NCI-H526 treated with DMSO at 0.1 percent for 48 hours (cell line): ENCODE data around the gene LAIR2.
"Not testable (repeated sequence)": the region's sequence is repeated elsewhere in the genome, so short reads cannot be mapped to it uniquely, and the experiment has no call there.

ENCODE experiments used
- DNase-seq: peaks from one replicate; lab custom pipeline; 2025; lab: John Stamatoyannopoulos, UW

LAIR2 gene

DNA sequence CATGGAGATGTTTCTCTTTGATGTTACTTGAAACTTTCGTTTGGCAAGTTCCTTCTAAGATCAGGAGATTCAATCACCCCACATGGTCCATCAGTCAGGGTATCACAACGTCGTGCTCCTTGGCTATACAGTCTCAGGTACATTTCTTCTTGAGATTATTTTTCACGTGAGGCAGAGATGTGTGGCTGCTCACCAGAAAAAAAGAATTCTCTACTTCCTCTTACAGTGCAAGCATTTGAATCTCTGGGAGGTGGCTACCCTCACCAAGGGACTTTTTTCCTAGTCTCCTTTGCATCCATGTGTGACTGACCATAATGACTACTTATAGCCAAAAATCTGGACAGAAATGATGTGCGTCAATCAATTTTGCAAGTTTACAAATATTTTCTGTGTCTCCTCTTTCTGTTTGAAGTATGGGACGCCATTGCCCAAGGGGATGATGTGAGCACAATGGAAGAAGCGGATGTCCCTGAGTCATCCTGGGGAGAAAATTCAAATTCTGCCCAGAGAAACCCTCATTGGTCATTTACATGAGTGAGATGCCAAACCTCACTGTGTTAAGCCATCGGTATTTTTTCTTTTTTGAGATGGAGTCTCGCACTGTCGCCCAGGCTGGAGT lies 8.6 kb upstream of the LAIR2 start:
- no peak for DNase-seq

DNA sequence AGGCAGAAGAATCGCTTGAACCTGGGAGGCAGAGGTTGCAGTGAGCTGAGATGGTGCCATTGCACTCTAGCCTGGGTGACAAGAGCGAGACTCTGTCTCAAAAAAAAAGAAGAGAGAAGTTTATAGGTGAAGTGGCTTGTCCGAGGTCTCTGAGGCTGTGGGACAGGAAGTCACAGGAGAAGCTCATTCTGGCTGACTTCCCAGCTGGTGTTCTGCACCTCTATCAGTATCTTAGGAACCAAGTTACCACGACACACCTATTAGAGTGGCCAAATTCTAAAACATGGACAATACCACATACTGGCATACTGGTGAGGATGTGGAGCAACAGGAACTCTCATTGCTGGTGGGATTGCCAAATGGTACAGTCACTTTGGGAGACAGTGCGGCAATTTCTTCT lies 7.3 kb upstream of the LAIR2 start:
- not testable (repeated sequence) for DNase-seq

DNA sequence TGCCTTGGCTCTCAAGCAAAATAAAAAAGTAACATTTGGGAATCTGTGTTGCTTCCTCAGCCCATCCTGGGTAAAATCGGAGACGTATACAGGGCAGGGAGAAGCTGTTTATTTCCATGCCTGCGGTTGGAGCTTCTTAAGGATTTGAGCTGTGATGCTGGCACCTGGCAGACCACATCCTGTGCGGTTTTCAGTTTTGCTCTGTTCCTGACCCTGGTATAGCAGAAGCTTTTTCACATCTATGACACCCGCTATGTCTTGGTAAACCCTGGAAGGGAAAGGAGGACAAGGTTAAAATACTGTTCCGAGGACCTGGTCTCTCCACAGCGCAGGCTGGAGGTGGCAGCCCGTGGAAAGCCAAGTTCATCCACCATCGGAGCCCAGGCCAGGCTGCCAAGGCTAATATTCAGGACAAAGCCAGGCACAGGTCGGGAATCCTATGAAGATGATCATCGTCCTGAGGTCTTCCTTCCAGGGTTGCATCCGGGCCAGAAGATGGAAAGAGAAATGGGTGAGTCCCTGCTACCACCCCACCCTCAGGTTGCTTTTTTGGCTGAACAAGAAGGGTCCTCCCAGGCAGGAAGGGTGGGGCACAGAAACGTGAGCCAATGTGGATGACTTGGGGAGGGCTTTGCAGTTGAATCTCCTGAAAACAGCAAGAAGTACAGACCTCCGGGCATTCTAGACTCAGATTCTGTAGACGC lies 4.7 kb upstream of the LAIR2 start:
- DNase-seq, result not testable (repeated sequence)

DNA sequence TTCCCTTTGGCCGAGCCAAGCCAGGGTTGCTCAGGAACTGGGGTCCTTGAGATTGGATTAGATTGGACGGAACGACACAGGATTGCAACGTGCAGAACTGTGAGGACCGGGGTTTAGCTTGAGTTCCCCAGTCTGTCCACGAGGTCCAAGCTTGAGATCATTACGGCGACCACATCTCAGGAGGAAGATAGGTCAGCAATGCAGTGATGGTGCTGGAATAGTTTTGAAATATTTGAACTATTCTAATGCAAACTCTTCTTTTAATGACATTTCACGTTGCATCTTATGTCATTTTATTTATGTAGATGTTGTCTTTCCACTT lies 4.2 kb upstream of the LAIR2 start:
- DNase-seq, result not testable (repeated sequence)

DNA sequence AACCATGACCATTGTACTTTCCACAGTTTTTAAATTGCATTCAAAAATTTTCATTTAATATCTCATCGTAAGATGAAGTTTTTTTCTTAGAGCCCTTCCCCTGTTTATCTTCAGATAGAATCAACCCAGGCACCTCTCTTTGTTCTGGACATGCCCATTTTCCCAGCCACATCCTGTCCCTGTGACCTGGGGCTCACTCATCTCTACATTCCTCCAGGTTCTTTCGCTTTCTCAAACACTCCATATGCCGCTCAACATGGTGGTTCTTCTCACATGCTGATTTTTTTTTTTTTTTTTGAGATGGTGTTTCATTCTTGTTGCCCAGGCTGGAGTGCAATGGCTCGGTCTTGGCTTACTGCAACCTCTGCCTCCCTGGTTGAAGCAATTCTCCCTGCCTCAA lies 2.9 kb downstream of the LAIR2 start:
- DNase-seq, result not testable (repeated sequence)

DNA sequence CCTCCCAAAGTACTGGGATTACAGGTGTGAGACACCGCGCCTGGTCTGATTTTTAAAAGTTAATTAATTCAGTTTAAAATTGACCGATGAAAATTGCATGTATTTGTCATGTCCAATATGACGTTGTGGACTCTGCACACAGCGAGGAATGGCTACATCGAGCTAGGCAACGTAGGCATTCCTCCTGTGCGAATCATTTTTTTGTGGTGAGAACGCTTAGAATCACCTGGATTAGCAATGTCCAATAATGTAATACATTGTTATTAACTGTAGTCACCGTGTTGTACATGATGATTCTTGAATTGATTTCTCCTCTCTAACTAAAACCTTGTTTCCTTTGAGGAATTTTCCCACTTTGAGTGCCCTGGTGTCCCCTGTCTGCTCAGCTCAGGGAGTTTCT lies 3.4 kb downstream of the LAIR2 start:
- DNase-seq, result no peak

DNA sequence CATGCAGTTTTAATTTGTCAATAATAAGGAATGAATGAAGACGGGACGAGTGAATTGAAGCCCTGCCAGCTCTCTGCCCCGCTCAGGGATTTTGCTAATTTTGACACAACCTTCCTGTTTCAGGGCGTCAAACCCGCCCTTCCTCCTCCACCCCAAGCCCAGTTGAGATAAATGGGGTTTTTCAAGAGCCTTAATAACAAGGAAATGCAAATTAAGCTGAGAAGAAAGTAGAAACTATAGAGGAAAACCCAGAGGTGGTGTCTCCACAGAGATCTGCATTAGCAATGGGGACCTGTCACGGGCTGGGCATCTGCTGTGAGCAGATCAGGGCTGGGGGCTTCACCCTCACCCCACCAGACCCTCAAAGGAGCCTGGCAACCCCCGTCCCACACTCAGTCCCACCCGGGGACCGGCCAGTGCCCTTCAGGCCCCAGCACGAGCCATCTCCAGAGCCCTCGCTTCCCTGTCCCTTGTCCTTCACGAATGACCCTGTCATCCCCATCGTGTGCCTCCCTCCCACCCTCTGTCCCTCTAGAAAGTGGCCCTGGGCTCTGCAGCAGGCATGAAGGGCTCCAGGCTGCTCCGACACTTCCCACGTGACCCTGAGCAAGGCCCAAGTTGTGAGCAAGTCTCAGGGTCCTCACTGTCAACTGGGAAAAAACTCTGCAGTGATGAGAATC lies 4.5 kb downstream of the LAIR2 start:
- DNase-seq, result not testable (repeated sequence)

DNA sequence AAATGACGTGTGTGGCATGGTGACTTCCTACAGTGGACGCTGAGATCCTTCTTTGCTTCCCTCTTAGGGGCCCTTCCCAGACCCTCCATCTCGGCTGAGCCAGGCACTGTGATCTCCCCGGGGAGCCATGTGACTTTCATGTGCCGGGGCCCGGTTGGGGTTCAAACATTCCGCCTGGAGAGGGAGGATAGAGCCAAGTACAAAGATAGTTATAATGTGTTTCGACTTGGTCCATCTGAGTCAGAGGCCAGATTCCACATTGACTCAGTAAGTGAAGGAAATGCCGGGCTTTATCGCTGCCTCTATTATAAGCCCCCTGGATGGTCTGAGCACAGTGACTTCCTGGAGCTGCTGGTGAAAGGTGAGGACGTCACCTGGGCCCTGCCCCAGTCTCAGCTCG lies 5.2 kb downstream of the LAIR2 start:
- no peak for DNase-seq

DNA sequence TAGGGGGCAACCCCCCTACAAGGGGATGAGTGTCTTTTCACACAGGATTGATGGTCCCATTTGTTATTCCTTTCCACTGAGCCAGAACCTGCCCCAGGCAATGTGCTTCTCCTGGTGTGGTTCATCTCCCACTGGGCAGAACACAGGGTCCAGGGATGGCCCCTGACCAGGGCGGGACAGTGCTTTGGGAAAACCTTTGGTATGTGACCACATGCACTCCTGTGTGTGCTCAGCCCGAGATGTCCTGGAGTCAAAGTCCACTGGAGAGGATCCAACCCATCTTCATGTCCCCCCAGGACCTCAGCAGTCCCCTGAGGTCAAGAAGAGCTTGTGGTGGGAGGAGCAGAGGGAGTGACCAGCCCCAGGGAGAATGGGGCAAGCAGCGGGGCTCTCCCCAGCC lies 5.9 kb downstream of the LAIR2 start:
- DNase-seq, result not testable (repeated sequence)

DNA sequence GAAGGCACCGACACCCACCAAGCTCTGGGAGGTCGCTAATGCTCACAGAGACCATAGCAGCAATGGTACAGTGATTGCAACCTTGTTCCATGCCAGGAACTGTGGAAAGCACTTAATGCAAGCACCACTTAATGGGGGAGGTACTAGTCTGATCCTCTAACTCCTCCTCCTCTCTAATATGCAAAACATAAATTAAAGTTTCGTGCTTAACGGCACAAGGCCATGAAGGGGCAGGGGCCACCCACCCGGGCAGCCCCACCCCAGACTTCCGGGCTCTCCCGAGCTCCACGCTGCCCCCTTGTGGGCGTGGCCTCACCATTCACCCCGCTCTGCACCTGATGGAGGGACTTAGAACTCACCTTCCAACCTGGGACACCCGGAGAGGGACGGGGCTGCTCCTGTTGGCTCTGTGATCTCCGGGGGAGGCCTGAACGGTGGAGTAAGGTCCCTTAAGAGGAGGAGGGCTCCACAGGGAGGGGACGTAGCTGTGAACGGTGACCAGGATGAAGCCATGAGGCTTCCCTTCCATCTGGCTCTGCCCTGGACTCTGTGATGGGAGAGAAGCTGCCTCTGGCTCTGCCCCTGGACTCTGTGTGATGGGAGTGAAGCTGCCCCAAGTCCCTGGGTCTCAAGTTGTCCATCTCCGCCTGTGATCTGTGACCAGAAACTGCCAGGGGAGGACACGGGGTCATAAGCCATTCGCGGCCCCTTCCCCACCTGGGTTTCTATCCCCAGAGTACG lies 6.7 kb downstream of the LAIR2 start:
- not testable (repeated sequence) for DNase-seq

DNA sequence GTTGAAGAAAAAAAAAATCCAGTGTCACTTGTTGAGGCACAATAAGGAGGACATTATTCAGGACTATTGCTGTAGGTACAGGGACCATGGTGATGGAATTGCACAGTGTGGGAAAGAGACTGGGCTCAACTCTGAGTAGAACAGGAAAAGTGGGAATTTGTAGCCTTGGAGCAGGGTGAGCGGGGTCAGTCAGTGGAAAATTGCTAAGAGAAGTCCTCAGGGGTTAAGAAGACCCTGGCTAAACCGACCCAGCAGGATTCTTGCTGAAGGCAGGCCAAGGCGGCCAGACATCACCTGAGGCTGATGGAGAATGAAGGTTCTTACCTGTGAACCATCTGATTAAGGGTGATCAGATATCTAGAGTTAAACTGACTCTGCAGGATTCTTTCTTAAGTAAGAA lies 12.5 kb downstream of the LAIR2 start:
- no peak for DNase-seq

DNA sequence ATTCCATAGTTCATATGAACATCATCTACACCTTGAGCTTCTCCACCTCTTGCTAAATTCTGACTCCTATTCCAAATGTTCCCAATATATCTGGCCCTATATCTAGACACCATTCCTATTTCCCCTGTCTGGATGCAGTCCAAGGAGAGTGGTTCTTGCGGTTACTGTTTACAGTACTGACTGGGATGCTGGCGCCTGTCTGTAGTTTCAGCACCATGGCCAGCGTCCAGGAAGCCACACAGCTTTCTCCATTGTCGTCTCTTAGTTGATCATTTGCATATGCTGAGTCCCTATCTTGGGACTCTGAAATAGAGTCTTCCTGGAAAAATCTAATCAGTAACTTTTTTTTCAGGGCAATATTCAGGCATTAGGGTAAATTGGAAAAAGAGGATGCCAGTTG lies 14.9 kb downstream of the LAIR2 start:
- DNase-seq, result peak; percentile 74

DNA sequence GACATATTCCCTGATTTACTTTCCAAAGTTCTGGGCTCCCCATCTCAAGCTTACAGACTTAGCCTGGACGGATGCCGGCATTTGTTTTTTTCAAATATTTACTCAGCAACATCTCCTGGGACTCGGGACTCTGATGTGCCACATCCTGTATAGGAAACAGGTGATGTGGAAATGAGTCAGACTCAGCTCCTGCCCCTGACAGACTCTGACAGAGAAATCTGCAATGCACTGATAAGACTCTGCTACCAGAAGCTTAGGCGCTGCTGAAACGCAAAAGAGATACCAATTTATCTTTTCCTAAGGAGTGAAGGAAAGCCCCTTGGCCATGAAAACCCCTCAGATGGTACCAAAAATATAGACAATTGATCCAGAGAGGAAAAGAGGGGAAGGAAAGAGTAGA lies 16.2 kb downstream of the LAIR2 start:
- peak; percentile 51 for DNase-seq

DNA sequence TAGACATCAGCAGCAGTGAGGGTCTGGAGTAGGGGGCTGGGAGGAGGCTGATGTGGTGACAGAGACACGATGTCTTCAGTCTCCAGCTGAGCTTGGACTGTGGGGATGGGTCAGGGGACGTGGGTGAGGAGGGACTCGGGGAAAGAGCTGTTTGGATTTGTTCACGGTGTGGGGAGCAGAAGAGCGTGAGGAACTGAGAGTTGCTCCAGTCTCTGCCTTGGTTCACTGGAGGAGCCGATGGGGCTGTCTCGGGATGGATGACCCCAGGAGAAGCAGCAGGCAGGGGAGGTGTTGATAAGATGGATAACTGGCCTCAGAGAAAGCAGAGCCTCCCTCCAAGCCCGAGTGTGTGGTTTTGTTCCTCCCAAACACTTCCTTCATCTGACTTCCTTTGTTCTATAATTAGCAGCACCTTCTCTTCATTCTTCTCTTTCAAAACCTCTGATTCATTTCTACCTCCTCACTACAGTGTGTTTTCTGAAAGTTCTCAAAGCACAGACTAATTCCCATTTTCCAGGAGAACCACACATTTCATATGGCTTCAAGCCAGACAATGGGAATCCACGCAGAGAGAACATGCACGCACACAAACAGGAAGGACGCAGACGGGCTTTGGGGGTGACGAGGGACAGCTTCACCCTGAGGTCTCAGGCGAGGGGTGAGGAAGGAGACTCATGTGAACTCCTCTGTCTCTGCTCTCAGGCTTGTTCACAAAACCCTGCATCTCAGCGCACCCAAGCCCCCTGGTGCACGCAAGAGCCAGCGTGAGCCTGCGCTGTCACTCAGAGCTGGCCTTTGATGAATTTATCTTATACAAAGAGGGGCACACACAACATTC lies 18.6 kb downstream of the LAIR2 start:
- no peak for DNase-seq

DNA sequence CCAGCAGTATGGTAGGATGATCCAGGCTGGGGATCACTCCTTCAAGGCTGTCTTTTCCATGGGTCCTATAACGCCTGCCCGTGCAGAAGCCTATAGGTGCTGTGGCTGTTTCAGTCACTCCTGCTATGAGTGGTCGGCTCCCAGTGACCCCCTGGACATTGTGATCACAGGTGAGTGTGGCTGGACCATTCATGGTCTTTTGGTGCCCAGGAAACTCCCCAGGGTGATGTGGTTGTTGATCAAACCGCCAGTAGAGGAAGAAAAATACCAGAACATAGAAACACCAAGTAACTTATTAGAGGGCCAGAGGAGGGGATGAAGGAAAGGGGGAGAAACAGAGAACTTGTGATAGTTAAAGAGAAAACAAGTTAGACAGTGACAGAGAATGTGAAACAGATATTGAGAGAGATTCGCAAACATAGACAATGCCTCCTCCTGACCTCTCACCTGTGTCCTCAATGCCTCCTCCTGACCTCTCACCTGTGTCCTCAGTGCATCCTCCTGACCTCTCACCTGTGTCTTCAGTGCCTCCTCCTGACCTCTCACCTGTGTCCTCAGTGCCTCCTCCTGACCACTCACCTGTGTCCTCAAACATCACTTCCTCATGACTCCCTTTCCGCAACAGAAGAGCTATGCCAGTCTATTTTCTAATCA lies 19.4 kb downstream of the LAIR2 start:
- DNase-seq, result no peak

DNA sequence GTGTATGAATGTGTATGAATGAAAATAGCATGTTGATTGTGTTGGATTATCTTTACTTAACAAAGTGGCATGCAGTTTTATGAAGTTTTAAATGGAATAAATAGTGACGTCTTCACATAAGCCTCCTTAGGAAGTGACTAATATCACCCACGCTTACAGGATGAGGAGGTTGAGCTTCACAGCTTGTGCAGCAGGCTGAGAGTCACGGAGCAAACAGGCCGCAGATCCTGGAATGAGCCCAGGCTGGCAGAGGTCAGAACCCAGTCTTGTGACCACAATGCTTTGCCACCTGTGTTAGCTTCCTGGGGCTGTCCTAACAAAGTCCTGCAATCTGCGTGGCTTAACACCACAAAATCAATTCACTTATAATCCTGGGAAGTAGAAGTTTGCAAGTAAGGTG lies 20.8 kb downstream of the LAIR2 start:
- no peak for DNase-seq

DNA sequence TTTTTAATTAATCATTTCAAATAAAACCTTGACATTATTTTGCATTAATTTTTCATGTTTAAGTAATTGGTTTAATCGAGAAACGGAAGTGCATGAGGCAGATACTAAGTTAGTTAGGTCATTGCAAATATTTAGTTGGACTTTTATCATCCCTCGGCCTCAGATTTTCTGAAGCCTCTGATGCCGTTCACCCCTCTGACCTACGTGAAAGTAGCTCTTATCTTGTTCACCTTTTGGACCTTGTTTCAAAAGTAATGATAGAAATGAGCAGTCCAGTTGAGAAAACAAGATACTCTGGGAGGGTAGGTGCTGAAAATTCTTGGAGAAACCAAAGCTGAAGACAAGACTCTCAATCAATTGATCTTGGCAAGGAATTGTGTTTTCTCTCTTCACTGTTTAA lies 23.0 kb downstream of the LAIR2 start:
- DNase-seq, result no peak

DNA sequence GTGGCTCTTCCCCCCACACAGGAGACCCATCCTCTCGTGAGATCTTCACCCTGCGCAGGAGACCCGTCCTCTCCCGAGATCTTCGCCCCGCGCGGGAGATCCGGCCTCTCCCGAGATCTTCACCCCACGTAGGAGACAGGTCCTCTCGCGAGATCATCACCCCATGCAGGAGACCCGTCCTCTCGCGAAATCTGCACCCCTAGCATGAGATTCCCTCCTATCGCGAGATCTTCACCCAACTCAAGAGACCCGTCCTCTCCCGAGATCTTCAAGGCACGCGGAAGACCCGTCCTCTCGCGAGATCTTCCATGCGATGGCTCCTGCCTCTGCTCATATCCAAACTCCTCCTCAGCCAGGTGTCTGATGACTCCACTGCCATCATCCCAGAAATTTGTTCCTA lies 24.3 kb downstream of the LAIR2 start:
- DNase-seq, result no peak

DNA sequence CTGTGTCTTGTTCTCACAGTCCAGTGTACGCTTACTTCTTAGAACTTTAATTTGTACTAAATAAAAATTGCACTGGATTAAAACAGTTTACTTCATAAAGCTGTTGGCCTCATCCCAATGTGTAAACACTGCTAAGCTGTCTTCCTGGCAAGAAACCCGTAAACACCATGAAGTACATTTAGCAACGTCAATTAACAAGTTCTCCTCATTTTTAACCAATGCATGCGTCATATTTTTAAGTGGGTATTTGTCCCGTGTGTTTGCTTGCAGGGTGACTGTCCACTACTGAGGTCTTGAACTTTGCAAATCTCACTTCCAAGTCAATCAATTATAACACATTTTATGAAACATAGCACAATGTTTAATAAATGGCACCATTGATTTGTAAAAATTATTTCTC lies 28.2 kb downstream of the LAIR2 start:
- no peak for DNase-seq

DNA sequence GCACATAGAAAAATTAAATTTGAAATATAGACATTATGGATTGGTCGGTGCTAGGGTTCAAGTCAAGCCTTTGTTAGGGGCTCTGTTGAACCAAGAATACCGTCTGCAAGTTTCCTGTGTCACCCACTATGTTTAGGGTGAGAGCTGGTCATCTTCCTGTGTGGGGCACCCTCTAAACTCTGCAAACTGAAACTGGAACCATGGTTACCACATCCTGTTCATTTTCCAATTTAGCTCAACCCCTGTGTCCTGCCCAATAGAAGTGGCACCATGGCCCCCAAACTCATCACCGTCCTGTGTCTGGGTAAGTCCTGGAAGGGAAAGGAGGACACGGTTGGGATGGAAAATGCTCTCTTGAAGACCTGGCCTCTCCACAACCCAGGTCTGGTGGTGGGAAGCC lies 29.9 kb downstream of the LAIR2 start:
- no peak for DNase-seq

DNA sequence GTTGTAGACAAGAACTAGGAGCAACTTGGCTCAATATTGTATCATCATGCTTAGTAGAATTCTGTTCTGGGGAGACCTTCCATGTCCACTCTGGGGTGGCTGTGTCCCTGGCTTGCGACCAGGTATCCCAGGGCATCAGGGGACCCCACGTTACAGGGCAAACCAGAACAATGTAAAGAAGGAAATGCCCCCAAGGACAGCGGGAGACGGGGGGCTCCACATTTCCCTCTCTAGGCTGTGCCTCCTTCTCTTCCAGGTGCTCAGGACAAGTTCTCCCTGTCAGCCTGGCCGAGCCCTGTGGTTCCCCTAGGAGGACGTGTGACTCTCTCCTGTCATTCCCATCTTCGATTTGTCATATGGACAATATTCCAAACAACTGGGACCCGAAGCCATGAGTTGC lies 30.8 kb downstream of the LAIR2 start:
- no peak for DNase-seq

DNA sequence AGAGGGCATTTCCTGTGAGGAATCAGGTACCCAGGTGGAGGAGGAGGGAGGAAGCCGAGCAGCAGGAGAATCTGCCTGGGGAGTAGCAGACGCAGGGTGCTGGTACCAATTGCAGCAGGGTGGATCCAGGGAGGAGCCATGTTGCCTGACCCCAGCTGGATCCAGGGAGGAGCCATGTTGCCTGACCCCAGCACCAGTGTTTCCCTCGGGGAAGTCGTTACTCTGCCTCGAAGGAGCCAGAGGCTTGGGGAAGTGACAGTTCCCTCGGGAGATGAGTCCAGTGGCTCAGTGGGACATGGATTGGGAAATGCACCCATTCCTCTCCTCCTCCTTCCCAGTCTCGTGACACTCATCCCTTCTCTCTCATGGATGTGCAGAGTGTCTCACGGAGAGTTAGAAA lies 31.5 kb downstream of the LAIR2 start:
- DNase-seq, result no peak
